ENCODE results near the gene CPSF4L. TPM values are rescaled to one million over a fixed set of nuclear protein-coding genes. Genes with fewer than 3 reads are reported as not detected.
A peak's percentile ranks its signal among the peaks of the same experiment; 100 is the strongest.
"Not testable (repeated sequence)": the region's sequence is repeated elsewhere in the genome, so short reads cannot be mapped to it uniquely, and the experiment has no call there.

CPSF4L gene
- total and polyA plus RNA-seq, 2 donors from 2014 or later, result not detected

GRCh38 chr17:73267648-73268537 lies 6.2 kb upstream of the CPSF4L start:
- no peaks in the 10 kb centered on the region for H3K27me3 ChIP-seq (ENCODE audit: control insufficient read depth, insufficient read depth, low read length)
- FAIRE-seq, result no peak

GRCh38 chr17:73266796-73267195 lies 5.1 kb upstream of the CPSF4L start:
- Histone ChIP-seq H3K9me3 (ENCODE audit: control insufficient read depth in 2 of 3, insufficient read depth in 1 of 3, low read length in 3 of 3) (no peaks in the 10 kb centered on the region), H3K27ac (ENCODE audit: low read depth in 2 of 2, low read length in 2 of 2) (no peak overlapping the region), H3K4me1 (ENCODE audit: control insufficient read depth in 2 of 3, insufficient read depth in 2 of 3, low read depth in 1 of 3, low read length in 3 of 3) (no peaks in the 10 kb centered on the region), H3K4me3 (ENCODE audit: low read length in 3 of 3) (no peak overlapping the region), H3K36me3 (ENCODE audit: control insufficient read depth in 2 of 3, insufficient read depth in 3 of 3, low read length in 3 of 3) (no peaks in the 10 kb centered on the region), H3K27me3 (ENCODE audit: control insufficient read depth, insufficient read depth, low read length) (no peaks in the 10 kb centered on the region), H3K9ac (ENCODE audit: low read length in 3 of 3) (no peak overlapping the region)
- TF ChIP-seq CTCF (IDR thresholded peaks at IDR 0.05; ENCODE audit: borderline replicate concordance, extremely low read depth, insufficient read depth), result no peak
- intact Hi-C loops (cut with DNase I), result no loop called here
- no peak for FAIRE-seq
- DNase-seq, result peak in 1 of 5 donors; percentile 41

More at GRCh38 chr17:73267648-73268537, 6.2 kb upstream of the CPSF4L start:
- Histone ChIP-seq H3K4me3 (ENCODE audit: low read length in 3 of 3) (no peak overlapping the region), H3K4me1 (ENCODE audit: control insufficient read depth in 2 of 3, insufficient read depth in 2 of 3, low read depth in 1 of 3, low read length in 3 of 3) (no peaks in the 10 kb centered on the region), H3K9me3 (ENCODE audit: control insufficient read depth in 2 of 3, insufficient read depth in 1 of 3, low read length in 3 of 3) (no peaks in the 10 kb centered on the region), H3K36me3 (ENCODE audit: control insufficient read depth in 2 of 3, insufficient read depth in 3 of 3, low read length in 3 of 3) (no peaks in the 10 kb centered on the region), H3K27ac (ENCODE audit: low read depth in 2 of 2, low read length in 2 of 2) (no peak overlapping the region), H3K9ac (ENCODE audit: low read length in 3 of 3) (no peak overlapping the region)
- intact Hi-C loops (cut with DNase I), result no loop called here
- DNase-seq, result no peak
- TF ChIP-seq CTCF (IDR thresholded peaks at IDR 0.05; ENCODE audit: borderline replicate concordance, extremely low read depth, insufficient read depth), result no peak

GRCh38 chr17:73265646-73266640 lies 4.3 kb upstream of the CPSF4L start:
- Histone ChIP-seq H3K4me1 (ENCODE audit: control insufficient read depth in 2 of 3, insufficient read depth in 2 of 3, low read depth in 1 of 3, low read length in 3 of 3) (no peaks in the 10 kb centered on the region), H3K9me3 (ENCODE audit: control insufficient read depth in 2 of 3, insufficient read depth in 1 of 3, low read length in 3 of 3) (no peaks in the 10 kb centered on the region), H3K27ac (ENCODE audit: low read depth in 2 of 2, low read length in 2 of 2) (no peak overlapping the region), H3K4me3 (ENCODE audit: low read length in 3 of 3) (no peak overlapping the region), H3K9ac (ENCODE audit: low read length in 3 of 3) (no peak overlapping the region), H3K36me3 (ENCODE audit: control insufficient read depth in 2 of 3, insufficient read depth in 3 of 3, low read length in 3 of 3) (no peaks in the 10 kb centered on the region), H3K27me3 (ENCODE audit: control insufficient read depth, insufficient read depth, low read length) (no peaks in the 10 kb centered on the region)
- intact Hi-C loops (cut with DNase I), result no loop called here
- FAIRE-seq (no peak), DNase-seq (peak in 1 of 5 donors; percentile 46)
- no peak for TF ChIP-seq CTCF (IDR thresholded peaks at IDR 0.05; ENCODE audit: borderline replicate concordance, extremely low read depth, insufficient read depth)

- FAIRE-seq, result not testable (repeated sequence)
Observed at GRCh38 chr17:73264448-73264847, 2.8 kb upstream of the CPSF4L start.

More at GRCh38 chr17:73264448-73264847, 2.8 kb upstream of the CPSF4L start:
- H3K27ac ChIP-seq (ENCODE audit: low read depth in 2 of 2, low read length in 2 of 2); DNase-seq; H3K9ac ChIP-seq (ENCODE audit: low read length in 3 of 3); H3K4me3 ChIP-seq (ENCODE audit: low read length in 3 of 3); H3K4me1 ChIP-seq (ENCODE audit: control insufficient read depth in 2 of 3, insufficient read depth in 2 of 3, low read depth in 1 of 3, low read length in 3 of 3); H3K27me3 ChIP-seq (ENCODE audit: control insufficient read depth, insufficient read depth, low read length); H3K9me3 ChIP-seq (ENCODE audit: control insufficient read depth in 2 of 3, insufficient read depth in 1 of 3, low read length in 3 of 3); intact Hi-C loops (cut with DNase I); H3K36me3 ChIP-seq (ENCODE audit: control insufficient read depth in 2 of 3, insufficient read depth in 3 of 3, low read length in 3 of 3): not testable (repeated sequence)
